Measurements from ENCODE around the gene FAM210A. TPM values are rescaled to one million over a fixed set of nuclear protein-coding genes. Genes with fewer than 3 reads are reported as not detected.

Gene FAM210A
- total RNA-seq, 2 donors from 2014 or later = 18.6 to 31.0 TPM

DNA sequence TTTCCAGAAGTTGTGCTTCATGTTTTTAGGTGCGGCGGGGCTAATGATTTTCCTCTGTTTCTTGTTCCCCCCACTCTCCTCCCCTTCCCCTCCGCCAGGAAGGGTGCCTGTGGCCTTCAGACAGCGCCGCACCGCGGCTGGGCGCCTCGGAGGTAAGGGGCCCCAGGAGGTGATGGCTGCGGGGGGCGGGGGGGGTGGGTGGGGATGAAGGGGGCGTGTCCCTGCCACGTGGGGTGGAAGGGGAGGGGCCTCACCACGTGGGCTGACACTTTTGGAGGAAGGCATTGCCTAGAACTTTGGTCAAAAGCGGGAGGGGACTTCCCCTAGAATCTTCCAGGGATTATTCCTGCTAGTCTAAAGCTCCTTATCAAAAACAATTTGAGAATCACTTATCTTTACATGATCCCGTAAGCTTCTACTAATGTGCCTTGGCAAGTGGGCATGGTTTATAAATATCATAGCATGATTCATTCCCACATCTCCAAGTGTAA, 83.1 kb downstream of the FAM210A start:
- no peak for TF ChIP-seq CTCF (IDR thresholded peaks at IDR 0.05)
- Histone ChIP-seq H3K4me1 (no peaks in the 10 kb centered on the region), H3K36me3 (no peaks in the 10 kb centered on the region), H3K9ac (ENCODE audit: low read depth in 2 of 2, low read length in 2 of 2) (no peak overlapping the region), H3K27me3 (no peaks in the 10 kb centered on the region), H3K9me3 (no peaks in the 10 kb centered on the region), H3K27ac (no peak overlapping the region), H3K4me3 (no peak overlapping the region)
- intact Hi-C loops (cut with DNase I) = no loop called here
- no peak for DNase-seq

- Histone ChIP-seq H3K4me3 (no peak overlapping the region), H3K4me1 (no peaks in the 10 kb centered on the region), H3K9me3 (no peaks in the 10 kb centered on the region), H3K27me3 (no peaks in the 10 kb centered on the region), H3K27ac (no peak overlapping the region), H3K36me3 (no peaks in the 10 kb centered on the region), H3K9ac (ENCODE audit: low read depth in 2 of 2, low read length in 2 of 2) (no peak overlapping the region)
- intact Hi-C loops (cut with DNase I) = no loop called here
- no peak for DNase-seq
- no peak for TF ChIP-seq CTCF (IDR thresholded peaks at IDR 0.05)
Observed at GRCh38 chr18:13642440-13642827, 83.9 kb downstream of the FAM210A start.

DNA sequence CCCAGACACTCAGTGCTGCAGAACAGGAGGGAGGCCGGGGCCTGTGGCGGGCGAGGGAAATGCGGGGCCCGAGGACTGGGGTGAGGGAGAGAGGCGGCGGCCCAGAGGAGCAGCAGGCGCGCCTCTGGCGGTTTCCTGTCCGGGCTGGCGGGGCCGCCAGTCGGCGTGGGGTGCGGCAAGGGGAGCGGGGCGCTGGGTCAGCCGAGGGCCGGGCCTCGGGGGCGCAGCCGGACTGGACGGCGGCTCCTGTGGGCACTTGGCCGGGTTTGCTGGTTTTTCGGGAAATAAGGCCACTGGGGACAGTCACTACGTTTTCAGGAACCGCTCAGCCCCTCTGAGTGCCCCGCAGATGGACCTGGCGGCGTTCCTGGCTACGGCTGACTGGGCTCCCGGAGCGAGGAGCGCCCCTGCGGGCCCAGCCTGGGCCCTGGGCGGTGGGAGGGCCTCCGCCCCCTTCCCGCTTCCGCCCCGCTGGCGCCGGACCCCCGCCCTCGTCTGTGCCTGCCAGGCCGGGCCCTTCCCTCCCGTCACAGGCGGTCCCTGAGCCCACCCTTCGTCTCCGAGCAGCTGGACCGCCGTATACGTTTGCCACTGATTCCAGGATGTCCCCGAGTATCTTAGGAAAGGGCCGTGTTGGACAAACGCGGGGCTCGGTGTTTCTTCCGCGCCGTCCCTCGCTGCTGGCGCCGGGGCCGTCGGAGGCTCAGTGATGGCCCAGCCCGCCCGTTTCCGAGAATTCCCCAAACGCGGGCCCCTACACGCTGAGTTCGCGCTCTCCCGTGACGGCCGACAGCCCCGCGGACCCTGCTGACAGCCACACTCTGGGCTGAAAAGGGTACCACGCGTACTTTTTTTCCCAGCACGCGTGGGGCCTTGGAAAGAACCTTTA, 84.6 kb downstream of the FAM210A start:
- Histone ChIP-seq H3K27ac (no peak overlapping the region), H3K36me3 (no peaks in the 10 kb centered on the region), H3K4me3 (no peak overlapping the region), H3K9ac (ENCODE audit: low read depth in 2 of 2, low read length in 2 of 2) (peak overlapping the region in 1 of 2 donors; percentile 35), H3K9me3 (no peaks in the 10 kb centered on the region), H3K27me3 (no peaks in the 10 kb centered on the region), H3K4me1 (no peaks in the 10 kb centered on the region)
- intact Hi-C loops (cut with DNase I) = no loop called here
- TF ChIP-seq CTCF (IDR thresholded peaks at IDR 0.05) = no peak
- DNase-seq = no peak

- Histone ChIP-seq H3K4me1 (no peaks in the 10 kb centered on the region), H3K4me3 (no peak overlapping the region), H3K27ac (no peak overlapping the region), H3K36me3 (no peaks in the 10 kb centered on the region), H3K9me3 (no peaks in the 10 kb centered on the region), H3K9ac (ENCODE audit: low read depth in 2 of 2, low read length in 2 of 2) (no peak overlapping the region), H3K27me3 (no peaks in the 10 kb centered on the region)
- DNase-seq = no peak
- TF ChIP-seq CTCF (IDR thresholded peaks at IDR 0.05) = no peak
- intact Hi-C loops (cut with DNase I) = no loop called here
Observed at GRCh38 chr18:13640266-13640860, 86.0 kb downstream of the FAM210A start.

DNA sequence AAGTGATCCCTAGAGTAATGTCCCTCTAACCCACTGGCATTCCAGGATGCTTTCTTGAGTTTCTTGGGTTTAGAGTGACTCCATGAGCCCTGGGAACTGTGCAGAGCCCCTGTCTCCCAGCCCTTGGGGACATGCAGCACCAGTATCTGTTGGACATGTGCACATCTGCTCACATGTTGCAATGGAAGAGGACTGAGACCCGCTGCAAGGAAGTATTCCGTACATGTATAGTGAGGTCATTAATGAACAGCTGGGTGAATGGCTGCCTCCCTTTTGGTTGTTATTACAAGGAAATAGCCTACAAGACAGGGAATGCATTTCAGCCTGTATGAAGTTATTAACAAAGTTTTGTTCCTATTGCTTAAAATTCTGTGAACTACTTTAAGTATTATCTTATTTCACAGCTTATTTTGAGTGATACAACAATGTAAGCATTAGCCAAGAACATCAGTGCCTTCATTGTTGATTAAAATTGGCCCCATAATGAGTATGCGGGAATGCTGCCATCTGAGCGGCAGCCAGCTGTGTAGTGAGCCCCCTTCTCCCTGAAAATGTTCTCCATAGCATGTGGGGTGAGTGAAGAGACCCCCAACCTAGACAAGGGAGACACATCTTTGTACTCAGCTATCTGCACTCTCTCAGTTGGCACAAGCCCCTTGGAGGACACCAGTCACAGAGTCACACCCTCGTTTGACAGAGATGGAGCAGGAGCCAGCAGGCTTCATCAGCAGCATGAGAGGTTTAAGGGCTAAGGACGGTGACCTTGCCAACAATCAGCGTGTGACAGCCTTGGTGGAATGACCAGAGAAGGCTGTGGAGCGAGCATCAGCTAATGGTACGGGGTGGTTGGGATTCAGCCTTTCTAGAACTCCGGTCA, 87.4 kb downstream of the FAM210A start:
- no peak for TF ChIP-seq CTCF (IDR thresholded peaks at IDR 0.05)
- H3K4me3 ChIP-seq = no peak overlapping the region
- H3K27ac ChIP-seq = no peak overlapping the region
- no peak for DNase-seq
- no peaks in the 10 kb centered on the region for H3K27me3 ChIP-seq
- H3K9me3 ChIP-seq = no peaks in the 10 kb centered on the region
- intact Hi-C loops (cut with DNase I) = no loop called here
- no peaks in the 10 kb centered on the region for H3K4me1 ChIP-seq
- H3K9ac ChIP-seq (ENCODE audit: low read depth in 2 of 2, low read length in 2 of 2) = no peak overlapping the region
- H3K36me3 ChIP-seq = no peaks in the 10 kb centered on the region

All from colonic mucosa (tissue), 4 donors.